Heart right ventricle (tissue), 16 donors: ENCODE data around the gene ACYP2. TPM values are rescaled to one million over a fixed set of nuclear protein-coding genes. Genes with fewer than 3 reads are reported as not detected.

Experiments used
- ATAC-seq, 8 donors: fragments of 200-7000 bp; cut with Tn5 transposase; one replicate each; pipeline ENCODE4 v1.9.1; 2020; ENCODE audit warnings: mild to moderate bottlenecking in 8 of 8, moderate library complexity in 8 of 8, moderate number of reproducible peaks in 1 of 8
- DNase-seq, 2 donors: peaks; one replicate each; pipeline ENCODE4 v3.0.0-alpha.2; 2020
- H3K27ac ChIP-seq, 10 donors: fragments of 200-600 bp; sonication (generic) in 2 of 10; one replicate each; pipeline versions ENCODE4 v1.5.0 to v1.8.0; 2020 to 2022; ENCODE audit warnings: mild to moderate bottlenecking in 3 of 10
- H3K27me3 ChIP-seq, 7 donors: fragments of 200-600 bp; one replicate each; pipeline ENCODE4 v1.8.0; 2021 to 2022; ENCODE audit warnings: mild to moderate bottlenecking in 2 of 7
- H3K36me3 ChIP-seq, 9 donors: fragments of 200-600 bp; sonication (generic) in 1 of 9; one replicate each; pipeline versions ENCODE4 v1.5.0 to v1.8.0; 2020 to 2022; ENCODE audit warnings: mild to moderate bottlenecking in 2 of 9
- H3K4me1 ChIP-seq, 9 donors: fragments of 200-600 bp; sonication (generic) in 1 of 9; one replicate each; pipeline versions ENCODE4 v1.5.0 to v1.8.0; 2020 to 2022; ENCODE audit warnings: mild to moderate bottlenecking in 4 of 9
- H3K4me3 ChIP-seq, 10 donors: fragments of 200-600 bp; sonication (generic) in 2 of 10; one replicate each; pipeline versions ENCODE4 v1.5.0 to v1.8.0; 2020 to 2022; ENCODE audit warnings: mild to moderate bottlenecking in 7 of 10, moderate library complexity in 2 of 10
- H3K9me3 ChIP-seq, 11 donors: fragments of 200-600 bp in 10 of 11; sonication (generic) in 2 of 11; one replicate each; pipeline versions ENCODE4 v1.5.0 to v1.8.0; 2013 to 2022; ENCODE audit warnings: mild to moderate bottlenecking in 2 of 11, control low read depth in 1 of 11, moderate library complexity in 1 of 11
- WGBS, 2 donors: extraction: QIAGEN DNeasy Blood & Tissue Kit; methylation state at CpG; one replicate each; pipeline ENCODE4 v1.1.7; 2013; ENCODE audit warnings: inconsistent platforms in 1 of 2; 5-methylcytosine and 5-hydroxymethylcytosine counted together
- intact Hi-C, 10 donors: fragments of 100-400 bp; cut with DNase I; formaldehyde crosslinking; loops; one replicate each; pipeline versions ENCODE4 v1.11.1 to v1.14.2; 2022
- polyA plus RNA-seq, 2 donors: library from polyadenylated mRNA; stranded (reverse); fragments of 200-250 nt; gene quantifications; one replicate each; pipeline ENCODE4 v1.2.3, GENCODE V29; 2013
- total RNA-seq, 10 donors: library from RNA; stranded (reverse); fragmentation: NEBNext Ultra II Directional in 3 of 10; extraction: Animal tissue kit (Norgen Biotek cat#: 25700) in 3 of 10; gene quantifications; one replicate each; pipeline versions ENCODE4 v1.2.1 to v1.2.4, GENCODE V29; 2021 to 2023
- TF ChIP-seq, protein P1 (sequence below), 9 donors: fragments of 200-600 bp; sonication (generic) in 2 of 9; IDR thresholded peaks; one replicate each; pipeline versions ENCODE4 v1.5.0 to v1.8.0; 2021 to 2022; ENCODE audit warnings: antibody characterized with exemption in 9 of 9, mild to moderate bottlenecking in 5 of 9, moderate library complexity in 1 of 9
- donor health status: Arrhythmogenic right ventricular cardiomyopathy.
- donor health status: ischemic (EF 13 %, LVEDD 7.1; RV severe dilation, severe dysfunction).
- donor health status: healthy with polysubstance abuse.
- donor health status: DM: no; HTN: yes; CAD: no.
- donor health status: DM: no; HTN: no; CAD: no.
- donor health status: ischemic (EF 25% LVEDD 6.9; RV normal size, moderate dysfunction).
- donor health status: ischemic (EF 25% LVEDD 5.7; RV mildly dilated, moderate dysfunction).
- donor health status: healthy.
- donor health status: DM: yes; HTN: yes; CAD: no.
- donor health status: Ischemic cardiomyopathy.
- donor health status: ischemic (EF 35%, LVEDD 5.7; RV mildly dilated, moderate dysfunction).
- donor health status: nonischemic (EF 11% LVEDD 7.7; RV severe dilation, severe dysfunction).
- donor health status: DM: yes; HTN: yes; CAD: no.
- donor health status: PGD.
- donor health status: ischemic (EF 29% LVEDD 5.4; RV normal size, mild dysfunction).
- donor health status: nonischemic (EF 23%, LVEDD 6.1; RV moderate dilation, normal function).

Gene ACYP2
- total and polyA plus RNA-seq, 12 donors, result 45.7 to 87.1 (median 74.3) TPM

DNA sequence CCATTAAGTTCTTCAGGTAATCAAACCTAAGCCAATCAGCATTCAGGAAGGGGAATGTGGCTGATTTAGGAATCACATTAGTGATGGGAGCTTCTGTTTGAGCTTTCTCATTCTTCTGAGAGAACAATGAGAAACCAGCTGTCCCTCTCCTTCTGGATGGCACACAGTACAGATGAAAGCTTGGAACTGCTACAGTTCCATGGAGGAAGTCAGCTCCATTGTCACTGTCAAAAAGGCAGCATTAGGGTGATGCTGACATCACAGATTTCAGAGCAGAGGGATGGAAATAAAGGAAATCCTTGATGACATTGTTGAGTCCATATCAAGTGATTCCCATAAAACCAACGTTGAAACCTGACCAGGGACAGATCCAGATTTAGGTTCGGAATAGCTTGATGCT is 36.1 kb upstream of the ACYP2 start:
- peaks cover 0 to 10% (median 0%) of the 10 kb centered on the region in 9 donors for H3K36me3 ChIP-seq
- peaks cover 0 to 13% (median 6%) of the 10 kb centered on the region in 9 donors for H3K4me1 ChIP-seq
- intact Hi-C loops, result no loop called here
- TF ChIP-seq, protein P1, sequence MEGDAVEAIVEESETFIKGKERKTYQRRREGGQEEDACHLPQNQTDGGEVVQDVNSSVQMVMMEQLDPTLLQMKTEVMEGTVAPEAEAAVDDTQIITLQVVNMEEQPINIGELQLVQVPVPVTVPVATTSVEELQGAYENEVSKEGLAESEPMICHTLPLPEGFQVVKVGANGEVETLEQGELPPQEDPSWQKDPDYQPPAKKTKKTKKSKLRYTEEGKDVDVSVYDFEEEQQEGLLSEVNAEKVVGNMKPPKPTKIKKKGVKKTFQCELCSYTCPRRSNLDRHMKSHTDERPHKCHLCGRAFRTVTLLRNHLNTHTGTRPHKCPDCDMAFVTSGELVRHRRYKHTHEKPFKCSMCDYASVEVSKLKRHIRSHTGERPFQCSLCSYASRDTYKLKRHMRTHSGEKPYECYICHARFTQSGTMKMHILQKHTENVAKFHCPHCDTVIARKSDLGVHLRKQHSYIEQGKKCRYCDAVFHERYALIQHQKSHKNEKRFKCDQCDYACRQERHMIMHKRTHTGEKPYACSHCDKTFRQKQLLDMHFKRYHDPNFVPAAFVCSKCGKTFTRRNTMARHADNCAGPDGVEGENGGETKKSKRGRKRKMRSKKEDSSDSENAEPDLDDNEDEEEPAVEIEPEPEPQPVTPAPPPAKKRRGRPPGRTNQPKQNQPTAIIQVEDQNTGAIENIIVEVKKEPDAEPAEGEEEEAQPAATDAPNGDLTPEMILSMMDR (IDR thresholded peaks at IDR 0.05), result no peak
- no peaks in the 10 kb centered on the region for H3K27me3 ChIP-seq
- H3K9me3 ChIP-seq, result no peaks in the 10 kb centered on the region
- H3K27ac ChIP-seq, result no peak overlapping the region
- H3K4me3 ChIP-seq, result no peak overlapping the region
- no peak for ATAC-seq
- 68 to 78% methylated on average over 2 of the region's 2 CpGs for WGBS, 2 donors
- no peak for DNase-seq

DNA sequence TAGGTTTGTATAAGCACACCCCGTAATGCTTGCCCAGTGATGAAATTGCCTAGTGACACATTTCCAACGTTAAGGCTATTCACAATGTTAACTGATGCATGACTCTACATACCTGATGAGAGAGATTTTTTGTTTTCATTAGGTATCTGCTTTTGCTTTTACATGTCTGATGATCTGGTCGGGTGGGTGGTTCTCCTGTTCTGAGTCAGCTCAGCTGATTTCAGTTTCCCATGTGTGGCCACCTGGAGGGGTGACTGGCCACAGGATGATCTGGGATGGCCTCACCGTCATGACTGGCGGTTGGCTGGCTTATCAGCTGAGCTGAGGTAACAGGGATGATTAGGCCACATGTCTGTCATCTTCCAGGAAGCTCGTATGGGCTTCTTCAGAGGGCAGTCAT is 33.8 kb upstream of the ACYP2 start:
- TF ChIP-seq, protein P1 (IDR thresholded peaks at IDR 0.05), result no peak
- intact Hi-C loops, result loop anchor here in 2 of 10 donors (10.0 kb wide), 2 partner anchors 107 to 117 kb away; partner anchors contain the start of gene PSME4 (in 1 of the 2)
- 84 to 91% methylated on average over 6 of the region's 6 CpGs for WGBS, 2 donors

DNA sequence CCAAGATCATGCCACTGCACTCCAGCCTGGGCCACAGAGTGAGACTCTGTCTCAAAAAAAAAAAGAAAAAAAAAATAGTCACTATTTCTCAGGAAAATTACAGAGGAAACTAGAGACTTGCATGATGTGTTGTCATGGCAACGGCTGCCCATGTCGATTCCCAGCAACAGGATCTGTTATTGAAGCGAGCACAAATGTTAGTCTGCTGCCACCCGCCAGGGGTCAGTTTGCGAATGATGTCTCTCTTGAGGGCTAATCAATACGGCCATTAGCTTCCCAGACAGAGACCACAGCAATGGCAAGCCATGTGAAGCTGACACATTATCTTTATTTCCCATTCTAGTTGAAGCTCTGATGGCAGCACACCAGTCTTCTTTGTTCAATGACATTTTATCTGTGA is 32.4 kb upstream of the ACYP2 start:
- Histone ChIP-seq H3K4me3 (no peak overlapping the region), H3K27me3 (no peaks in the 10 kb centered on the region), H3K4me1 (peaks cover 0 to 3% (median 0%) of the 10 kb centered on the region in 9 donors), H3K27ac (no peak overlapping the region), H3K9me3 (no peaks in the 10 kb centered on the region), H3K36me3 (peaks cover 0 to 10% (median 0%) of the 10 kb centered on the region in 9 donors)
- whole genome bisulfite sequencing, 2 donors, result 92 to 93% methylated on average over 6 of the region's 6 CpGs
- ATAC-seq (no peak), DNase-seq (no peak)
- intact Hi-C loops, result loop anchor here in 2 of 10 donors (10.0 kb wide), 2 partner anchors 108 to 118 kb away; partner anchors contain the start of gene PSME4 (in 1 of the 2)
- TF ChIP-seq, protein P1 (IDR thresholded peaks at IDR 0.05), result no peak

More for the DNA sequence above, 33.8 kb upstream of the ACYP2 start:
- H3K4me3 ChIP-seq, result no peak overlapping the region
- DNase-seq, result no peak
- no peak for ATAC-seq
- peaks cover 0 to 6% (median under 1%) of the 10 kb centered on the region in 9 donors for H3K4me1 ChIP-seq
- H3K27ac ChIP-seq, result no peak overlapping the region
- peaks cover 0 to 10% (median 0%) of the 10 kb centered on the region in 9 donors for H3K36me3 ChIP-seq
- no peaks in the 10 kb centered on the region for H3K9me3 ChIP-seq
- no peaks in the 10 kb centered on the region for H3K27me3 ChIP-seq

DNA sequence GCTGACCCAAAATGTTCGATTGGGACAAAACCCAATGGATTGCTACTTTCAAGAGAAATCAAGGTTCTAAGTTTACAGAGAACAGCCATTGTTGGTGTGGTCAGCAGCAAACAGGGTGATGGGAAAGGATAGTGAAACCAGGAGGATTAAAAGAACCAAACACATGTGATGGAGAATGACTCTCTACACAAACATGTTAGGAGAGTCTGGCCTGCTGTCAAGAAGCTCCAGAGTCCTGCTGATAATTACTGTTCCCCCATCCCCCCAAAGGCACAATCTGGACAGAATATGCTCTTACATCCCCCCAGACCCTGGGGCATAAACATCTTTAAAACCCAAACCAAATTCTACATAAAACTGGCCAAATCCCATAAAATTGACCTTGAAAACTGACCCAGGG is 32.0 kb upstream of the ACYP2 start:
- H3K9me3 ChIP-seq, result no peaks in the 10 kb centered on the region
- intact Hi-C loops, result loop anchor here in 2 of 10 donors (10.0 kb wide), 2 partner anchors 109 to 119 kb away; partner anchors contain the start of gene PSME4 (in 1 of the 2)
- no peak for DNase-seq
- H3K36me3 ChIP-seq, result peaks cover 0 to 10% (median 0%) of the 10 kb centered on the region in 9 donors
- ATAC-seq, result no peak
- H3K27me3 ChIP-seq, result no peaks in the 10 kb centered on the region
- TF ChIP-seq, protein P1 (IDR thresholded peaks at IDR 0.05), result no peak
- H3K4me1 ChIP-seq, result peaks cover 0 to 7% (median 0%) of the 10 kb centered on the region in 9 donors
- no peak overlapping the region for H3K27ac ChIP-seq
- no peak overlapping the region for H3K4me3 ChIP-seq
- 87 to 100% methylated on average over 1 of the region's 1 CpG for WGBS, 2 donors
